ENCODE results near the gene VIM. TPM values are rescaled to one million over a fixed set of nuclear protein-coding genes. Genes with fewer than 3 reads are reported as not detected.

Gene VIM
- total RNA-seq, 1 experiment from 2014 or later: 7.2 TPM

- BruUV-seq (replicated peaks): no TSS peak
- no peak overlapping the region for H3K9ac ChIP-seq (ENCODE audit: low read length)
- ChIA-PET POLR2A (no interaction called here), CTCF (no interaction called here), RAD21 (ENCODE audit: low non-redundant PET in 1 of 2, low total read pairs in 2 of 2, uncharacterized antibody in 2 of 2, unreplicated experiment in 2 of 2) (no interaction called here)
- intact Hi-C loops (cut with micrococcal nuclease): no loop called here
- H3K9me3 ChIP-seq (ENCODE audit: control insufficient read depth in 1 of 2, insufficient read depth in 1 of 2, low read depth in 1 of 2, low read length in 2 of 2): peaks cover 17 to 23% of the 10 kb centered on the region in 2 experiments; a peak in 2 of 4 replicates
- H3K36me3 ChIP-seq (ENCODE audit: control insufficient read depth in 1 of 2, insufficient read depth in 2 of 2, low read length in 2 of 2): no peaks in the 10 kb centered on the region
- H3K27ac ChIP-seq (ENCODE audit: low read depth, low read length): no peak overlapping the region
- no peaks in the 10 kb centered on the region for H3K79me2 ChIP-seq (ENCODE audit: insufficient read depth, low read length)
- no peak overlapping the region for H2AFZ ChIP-seq (ENCODE audit: low read depth, low read length, poor library complexity, severe bottlenecking)
- H4K20me1 ChIP-seq (ENCODE audit: insufficient read depth): no peaks in the 10 kb centered on the region
- ATAC-seq (no peak), DNase-seq (ENCODE audit: low read depth, low spot score) (no peak)
- H3K27me3 ChIP-seq (ENCODE audit: insufficient read depth, low read length): no peaks in the 10 kb centered on the region
- no peaks in the 10 kb centered on the region for H3K9me2 ChIP-seq (ENCODE audit: insufficient read depth)
- TF ChIP-seq CBX3 (IDR thresholded peaks at IDR 0.05; ENCODE audit: low read depth) (peak; percentile 35; the same call in 1 of the 2 replicates), SIN3A (IDR thresholded peaks at IDR 0.05; ENCODE audit: low read depth) (no peak), FOSL1 (IDR thresholded peaks at IDR 0.05; ENCODE audit: low read depth) (no peak)
- H3K4me2 ChIP-seq (ENCODE audit: low read length): no peak overlapping the region
- no peaks in the 10 kb centered on the region for H3K4me1 ChIP-seq (ENCODE audit: control insufficient read depth in 1 of 2, insufficient read depth in 2 of 2, low read length in 2 of 2)
- H3K4me3 ChIP-seq (replicated peaks in 1 of 2; ENCODE audit: low read depth in 1 of 2, low read length in 2 of 2): no peak overlapping the region
Observed at GRCh38 chr10:17263580-17263979, 35.5 kb downstream of the VIM start.

GRCh38 chr10:17265468-17265867 is 37.4 kb downstream of the VIM start:
- DNase-seq (ENCODE audit: low read depth, low spot score): no peak
- no peak overlapping the region for H2AFZ ChIP-seq (ENCODE audit: low read depth, low read length, poor library complexity, severe bottlenecking)
- no peak overlapping the region for H3K9ac ChIP-seq (ENCODE audit: low read length)
- H3K4me1 ChIP-seq (ENCODE audit: control insufficient read depth in 1 of 2, insufficient read depth in 2 of 2, low read length in 2 of 2): no peaks in the 10 kb centered on the region
- no peaks in the 10 kb centered on the region for H3K79me2 ChIP-seq (ENCODE audit: insufficient read depth, low read length)
- H3K9me2 ChIP-seq (ENCODE audit: insufficient read depth): no peaks in the 10 kb centered on the region
- H3K9me3 ChIP-seq (ENCODE audit: control insufficient read depth in 1 of 2, insufficient read depth in 1 of 2, low read depth in 1 of 2, low read length in 2 of 2): peaks cover 17 to 23% of the 10 kb centered on the region in 2 experiments; a peak in 2 of 4 replicates
- ChIA-PET RAD21 (ENCODE audit: low non-redundant PET in 1 of 2, low total read pairs in 2 of 2, uncharacterized antibody in 2 of 2, unreplicated experiment in 2 of 2) (no interaction called here), POLR2A (no interaction called here), CTCF (no interaction called here)
- intact Hi-C loops (cut with micrococcal nuclease): no loop called here
- H3K4me2 ChIP-seq (ENCODE audit: low read length): no peak overlapping the region
- no peak for ATAC-seq
- no peaks in the 10 kb centered on the region for H3K27me3 ChIP-seq (ENCODE audit: insufficient read depth, low read length)
- H3K4me3 ChIP-seq (replicated peaks in 1 of 2; ENCODE audit: low read depth in 1 of 2, low read length in 2 of 2): no peak overlapping the region
- H3K27ac ChIP-seq (ENCODE audit: low read depth, low read length): no peak overlapping the region
- no peaks in the 10 kb centered on the region for H4K20me1 ChIP-seq (ENCODE audit: insufficient read depth)
- no peak for TF ChIP-seq REST (IDR thresholded peaks at IDR 0.05; ENCODE audit: low read depth)
- TF ChIP-seq ZFX (IDR thresholded peaks at IDR 0.05): no peak
- TF ChIP-seq SRF (IDR thresholded peaks at IDR 0.05; ENCODE audit: low read depth): no peak
- TF ChIP-seq ZBTB33 (IDR thresholded peaks at IDR 0.05; ENCODE audit: extremely low read depth, insufficient replicate concordance, low read length): no peak
- no peak for TF ChIP-seq SP1 (IDR thresholded peaks at IDR 0.05; ENCODE audit: low read depth)
- no peak for TF ChIP-seq EZH2 (IDR thresholded peaks at IDR 0.05)
- TF ChIP-seq EZH2phosphoT487 (IDR thresholded peaks at IDR 0.05; ENCODE audit: borderline replicate concordance): no peak
- no peak for TF ChIP-seq POLR2AphosphoS5 (IDR thresholded peaks at IDR 0.05; ENCODE audit: low read depth, low read length)
- BruUV-seq (replicated peaks): no TSS peak
- no peaks in the 10 kb centered on the region for H3K36me3 ChIP-seq (ENCODE audit: control insufficient read depth in 1 of 2, insufficient read depth in 2 of 2, low read length in 2 of 2)

Data from HCT116 (cell line).